Left ventricle myocardium superior (tissue), 1 donor: Measurements from ENCODE around the gene TSG101. TPM values are rescaled to one million over a fixed set of nuclear protein-coding genes. Genes with fewer than 3 reads are reported as not detected.

ENCODE experiments used
- ATAC-seq: fragments of 200-7000 bp; cut with Tn5 transposase; one replicate; pipeline ENCODE4 v1.9.1; 2020; ENCODE audit warnings: mild to moderate bottlenecking, moderate library complexity
- DNase-seq: peaks from one replicate; pipeline ENCODE4 v3.0.0-alpha.2; 2020
- intact Hi-C: fragments of 100-400 bp; cut with micrococcal nuclease; formaldehyde crosslinking; loops from one replicate; pipeline ENCODE4 v1.11.0; 2022
- total RNA-seq: library from RNA; stranded (reverse); fragmentation: NEBNext Ultra II Directional; extraction: Animal tissue kit (Norgen Biotek cat#: 25700); gene quantifications from one replicate; pipeline ENCODE4 v1.2.1, GENCODE V29; 2021
- donor health status: DM: no; HTN: yes; CAD: no; lungs with severe emphysema.

Gene TSG101
- total RNA-seq, 1 donor from 2014 or later: 63.3 TPM

- no peak for DNase-seq
- intact Hi-C loops: no loop called here
- no peak for ATAC-seq
Observed at GRCh38 chr11:18452927-18453326, 73.8 kb downstream of the TSG101 start.

- ATAC-seq: no peak
- intact Hi-C loops: no loop called here
Observed at GRCh38 chr11:18449251-18449650, 77.5 kb downstream of the TSG101 start.

GRCh38 chr11:18438691-18439090, 88.1 kb downstream of the TSG101 start:
- no peak for ATAC-seq
- intact Hi-C loops: no loop called here
- DNase-seq: no peak

More at GRCh38 chr11:18449251-18449650, 77.5 kb downstream of the TSG101 start:
- DNase-seq: no peak

Other genes starting within 250 kb of the TSG101 start
- gene HPS5, start 204.8 kb downstream of the TSG101 start, total RNA-seq: 12.4 TPM
- gene GTF2H1, start 204.4 kb downstream of the TSG101 start, total RNA-seq: 26.6 TPM
- 332 TPM for gene LDHA, start 132.4 kb downstream of the TSG101 start, total RNA-seq
- gene LDHC, start 114.6 kb downstream of the TSG101 start, total RNA-seq: not detected
- not detected for gene LDHAL6A, start 71.1 kb downstream of the TSG101 start, total RNA-seq
- 18.5 TPM for gene UEVLD, start 61.8 kb upstream of the TSG101 start, total RNA-seq
- gene MISFA, start 72.8 kb upstream of the TSG101 start, total RNA-seq: 10.3 TPM
- 9.4 TPM for gene SPTY2D1, start 107.4 kb upstream of the TSG101 start, total RNA-seq
- gene TMEM86A, start 171.8 kb upstream of the TSG101 start, total RNA-seq: 4.5 TPM
- gene IGSF22, start 199.2 kb upstream of the TSG101 start, total RNA-seq: 0.94 TPM